PFSK-1 (cell line): ENCODE data around the gene RAN.

ENCODE experiments used
- FOXP2 ChIP-seq: optimal IDR thresholded peaks from 2 replicates; pipeline ENCODE3; 2011; ENCODE audit warnings: borderline replicate concordance, control low read depth, inconsistent platforms; ENCODE audit not compliant: insufficient read depth; ENCODE audit errors: extremely low read length, extremely low read depth
- POLR2AphosphoS5 ChIP-seq: IDR thresholded peaks from 2 replicates; pipeline ENCODE4 v1.6.1; 2012; ENCODE audit warnings: low read depth, mild to moderate bottlenecking, control low read depth, low read length, moderate library complexity
- SIN3A ChIP-seq: IDR thresholded peaks from 2 replicates; pipeline ENCODE4 v1.6.1; 2012; ENCODE audit warnings: mild to moderate bottlenecking, low read length, moderate library complexity, borderline replicate concordance; ENCODE audit not compliant: insufficient read depth
- TAF1 ChIP-seq: IDR thresholded peaks from 2 replicates; pipeline ENCODE4 v1.6.1; 2012; ENCODE audit warnings: low read length, control low read depth, borderline replicate concordance; ENCODE audit not compliant: insufficient read depth
- TF ChIP-seq, protein P1 (sequence below), 2 experiments: IDR thresholded peaks; 2 replicates each; pipeline versions ENCODE4 v1.6.1 to v1.8.0; 2011 to 2012; ENCODE audit warnings: low read depth in 2 of 2, low read length in 2 of 2, control low read depth in 1 of 2, inconsistent platforms in 1 of 2, mild to moderate bottlenecking in 1 of 2, moderate library complexity in 1 of 2; ENCODE audit not compliant: insufficient read depth in 1 of 2

The RAN gene

DNA sequence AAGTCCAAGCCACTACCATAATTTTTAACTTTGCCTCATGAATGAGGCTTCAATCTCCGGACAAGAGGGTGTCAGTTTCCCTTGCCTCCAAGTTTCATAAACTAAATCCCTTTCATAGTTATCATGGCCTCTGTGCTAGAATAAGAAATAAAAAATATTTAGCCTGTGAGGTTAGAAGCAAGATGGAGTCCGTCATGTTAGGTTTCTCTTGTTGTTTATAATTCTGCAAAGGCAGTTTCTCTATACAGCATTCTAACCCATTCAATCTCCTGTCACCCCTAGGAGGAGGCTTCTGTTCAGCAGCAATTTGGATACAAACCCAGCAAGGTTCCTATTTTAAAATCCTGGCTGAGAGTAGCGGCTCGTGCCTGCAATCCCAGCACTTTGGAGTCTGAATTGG, 15.8 kb upstream of the RAN start:
- TF ChIP-seq, protein P1, sequence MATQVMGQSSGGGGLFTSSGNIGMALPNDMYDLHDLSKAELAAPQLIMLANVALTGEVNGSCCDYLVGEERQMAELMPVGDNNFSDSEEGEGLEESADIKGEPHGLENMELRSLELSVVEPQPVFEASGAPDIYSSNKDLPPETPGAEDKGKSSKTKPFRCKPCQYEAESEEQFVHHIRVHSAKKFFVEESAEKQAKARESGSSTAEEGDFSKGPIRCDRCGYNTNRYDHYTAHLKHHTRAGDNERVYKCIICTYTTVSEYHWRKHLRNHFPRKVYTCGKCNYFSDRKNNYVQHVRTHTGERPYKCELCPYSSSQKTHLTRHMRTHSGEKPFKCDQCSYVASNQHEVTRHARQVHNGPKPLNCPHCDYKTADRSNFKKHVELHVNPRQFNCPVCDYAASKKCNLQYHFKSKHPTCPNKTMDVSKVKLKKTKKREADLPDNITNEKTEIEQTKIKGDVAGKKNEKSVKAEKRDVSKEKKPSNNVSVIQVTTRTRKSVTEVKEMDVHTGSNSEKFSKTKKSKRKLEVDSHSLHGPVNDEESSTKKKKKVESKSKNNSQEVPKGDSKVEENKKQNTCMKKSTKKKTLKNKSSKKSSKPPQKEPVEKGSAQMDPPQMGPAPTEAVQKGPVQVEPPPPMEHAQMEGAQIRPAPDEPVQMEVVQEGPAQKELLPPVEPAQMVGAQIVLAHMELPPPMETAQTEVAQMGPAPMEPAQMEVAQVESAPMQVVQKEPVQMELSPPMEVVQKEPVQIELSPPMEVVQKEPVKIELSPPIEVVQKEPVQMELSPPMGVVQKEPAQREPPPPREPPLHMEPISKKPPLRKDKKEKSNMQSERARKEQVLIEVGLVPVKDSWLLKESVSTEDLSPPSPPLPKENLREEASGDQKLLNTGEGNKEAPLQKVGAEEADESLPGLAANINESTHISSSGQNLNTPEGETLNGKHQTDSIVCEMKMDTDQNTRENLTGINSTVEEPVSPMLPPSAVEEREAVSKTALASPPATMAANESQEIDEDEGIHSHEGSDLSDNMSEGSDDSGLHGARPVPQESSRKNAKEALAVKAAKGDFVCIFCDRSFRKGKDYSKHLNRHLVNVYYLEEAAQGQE (IDR thresholded peaks at IDR 0.05; ENCODE audit: insufficient read depth in 1 of 2, low read depth in 2 of 2, low read length in 2 of 2) = no peak
- TF ChIP-seq POLR2AphosphoS5 = no peak
- no peak for TF ChIP-seq TAF1
- no peak for TF ChIP-seq SIN3A
- TF ChIP-seq FOXP2 = no peak

DNA sequence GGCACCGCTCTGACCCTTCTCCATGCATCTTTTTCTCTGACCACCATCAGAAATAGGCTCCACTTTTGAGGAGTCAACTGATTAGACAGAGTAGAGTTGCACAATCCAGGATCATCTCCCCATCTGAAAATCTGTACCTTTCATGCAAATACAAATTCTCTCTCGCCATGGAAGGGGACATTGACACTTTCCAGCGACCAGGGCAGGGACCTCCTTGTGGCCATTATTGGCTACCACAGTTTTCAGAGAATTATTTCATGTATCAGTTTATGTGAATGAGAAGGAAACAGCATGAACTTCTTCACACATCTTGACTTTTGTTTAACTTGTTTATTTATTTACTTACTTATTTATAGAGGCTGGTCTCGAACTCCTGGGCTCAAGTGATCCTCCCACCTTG, 13.8 kb upstream of the RAN start:
- no peak for TF ChIP-seq SIN3A
- TF ChIP-seq POLR2AphosphoS5 = no peak
- TF ChIP-seq, protein P1 (IDR thresholded peaks at IDR 0.05; ENCODE audit: insufficient read depth in 1 of 2, low read depth in 2 of 2, low read length in 2 of 2) = no peak
- TF ChIP-seq TAF1 = no peak
- no peak for TF ChIP-seq FOXP2

DNA sequence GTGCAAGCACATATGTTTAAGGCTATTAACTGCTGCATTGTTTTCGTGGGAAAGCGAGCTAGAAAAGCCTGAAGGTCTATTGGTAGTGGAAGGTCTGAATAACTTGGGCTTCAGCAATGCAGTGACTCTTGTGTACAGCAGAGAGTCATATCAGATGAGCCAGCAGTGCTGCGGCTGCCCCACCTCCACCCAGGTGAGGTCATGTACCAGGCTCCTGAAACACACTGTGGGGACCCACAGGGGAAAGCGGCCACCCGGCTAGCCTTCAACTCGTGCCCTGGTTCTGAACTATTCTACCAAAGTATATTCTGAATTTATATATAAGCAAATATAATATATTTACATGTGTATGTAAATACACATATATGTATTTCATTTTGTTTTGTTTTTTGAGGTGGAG, 12.7 kb upstream of the RAN start:
- no peak for TF ChIP-seq TAF1
- TF ChIP-seq SIN3A = no peak
- TF ChIP-seq, protein P1 (IDR thresholded peaks at IDR 0.05; ENCODE audit: insufficient read depth in 1 of 2, low read depth in 2 of 2, low read length in 2 of 2) = no peak
- TF ChIP-seq FOXP2 = no peak
- TF ChIP-seq POLR2AphosphoS5 = no peak

- TF ChIP-seq TAF1 (no peak), FOXP2 (no peak), SIN3A (no peak), POLR2AphosphoS5 (no peak)
- TF ChIP-seq, protein P1 (IDR thresholded peaks at IDR 0.05; ENCODE audit: insufficient read depth in 1 of 2, low read depth in 2 of 2, low read length in 2 of 2) = no peak
Measured at GRCh38 chr12:130860311-130860710, 11.6 kb upstream of the RAN start.

GRCh38 chr12:130862161-130862560, 9.7 kb upstream of the RAN start:
- TF ChIP-seq, protein P1 (IDR thresholded peaks at IDR 0.05; ENCODE audit: insufficient read depth in 1 of 2, low read depth in 2 of 2, low read length in 2 of 2) = no peak
- TF ChIP-seq SIN3A (no peak), TAF1 (no peak), POLR2AphosphoS5 (no peak), FOXP2 (no peak)
